GM18951 (cell line): ENCODE results near the gene BAIAP2.

Experiments used
- POLR2A ChIP-seq: IDR thresholded peaks from 4 replicates; pipeline ENCODE4 v1.6.1; 2011; ENCODE audit warnings: mild to moderate bottlenecking; ENCODE audit not compliant: insufficient read length, insufficient read depth; ENCODE audit errors: extremely low read depth
- in situ Hi-C: fragments of 300-500 bp; cut with MboI; formaldehyde crosslinking; loops from one replicate; pipeline ENCODE4 v1.12.0; 2022; ENCODE audit warnings: low sequenced_read_pairs, mixed read lengths, inconsistent platforms; ENCODE audit not compliant: unreplicated experiment

The BAIAP2 gene

DNA sequence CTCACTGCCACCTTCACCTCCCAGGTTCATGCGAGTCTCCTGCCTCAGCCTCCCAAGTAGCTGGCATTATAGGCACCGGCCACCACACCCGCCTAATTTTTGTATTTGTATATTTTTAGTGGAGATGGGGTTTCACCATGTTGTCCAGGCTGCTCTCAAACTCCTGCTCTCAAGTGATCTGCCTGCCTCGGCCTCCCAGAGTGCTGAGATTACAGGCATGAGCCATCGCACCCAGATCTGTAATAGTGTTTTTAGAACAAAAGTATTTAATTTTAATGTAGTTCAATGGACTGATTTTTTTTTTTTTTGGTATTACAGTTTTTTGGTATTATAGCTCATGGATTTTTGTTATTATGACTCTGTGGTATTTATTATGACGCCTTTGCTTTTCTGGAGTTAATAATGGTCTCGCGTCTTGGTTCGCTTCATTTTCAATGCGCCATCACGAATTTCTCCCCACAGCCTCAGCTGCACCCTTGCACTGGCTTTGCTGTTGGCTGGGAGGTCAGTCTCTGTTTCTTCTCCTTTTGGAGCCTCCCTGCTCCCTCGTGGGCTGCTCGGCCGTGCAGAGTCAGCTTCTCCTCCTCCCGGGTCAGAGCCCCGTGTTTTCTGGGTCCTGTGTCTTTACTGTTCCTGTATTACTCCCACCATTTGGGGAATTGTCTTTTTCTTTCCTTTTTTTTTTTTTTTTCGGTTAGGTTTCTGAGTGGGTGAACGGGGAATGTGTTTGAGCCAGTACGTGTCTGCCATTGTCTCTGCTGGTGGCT, 27.2 kb downstream of the BAIAP2 start:
- in situ Hi-C loops = no loop called here
- no peak for TF ChIP-seq POLR2A

- in situ Hi-C loops = no loop called here
- no peak for TF ChIP-seq POLR2A
Measured at GRCh38 chr17:81063106-81064093, 28.4 kb downstream of the BAIAP2 start.

GRCh38 chr17:81064678-81065475, 29.9 kb downstream of the BAIAP2 start:
- TF ChIP-seq POLR2A = no peak
- in situ Hi-C loops = no loop called here

GRCh38 chr17:81065500-81065899, 30.5 kb downstream of the BAIAP2 start:
- no peak for TF ChIP-seq POLR2A
- in situ Hi-C loops = no loop called here

DNA sequence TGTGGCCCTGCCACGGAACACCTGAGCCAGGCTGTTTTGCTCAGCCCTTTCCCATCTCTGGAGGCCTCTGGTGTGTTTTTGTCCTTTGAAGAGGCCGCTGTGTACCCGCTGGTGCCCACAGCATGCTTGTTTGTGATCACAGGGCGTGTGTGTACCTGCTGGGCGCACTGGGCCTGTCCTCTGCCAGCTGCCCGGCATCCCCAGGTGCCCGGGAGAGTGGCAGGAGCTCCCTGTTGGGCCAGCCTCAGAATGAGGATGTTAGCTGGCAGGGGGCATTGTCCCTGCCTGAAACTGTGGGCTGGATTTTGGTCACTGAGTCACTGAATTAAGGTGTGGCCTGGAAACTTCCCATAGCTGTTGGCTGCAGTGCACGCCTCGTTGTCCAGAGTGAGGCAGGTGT, 31.1 kb downstream of the BAIAP2 start:
- in situ Hi-C loops = no loop called here
- no peak for TF ChIP-seq POLR2A

- no peak for TF ChIP-seq POLR2A
- in situ Hi-C loops = no loop called here
Measured at GRCh38 chr17:81066771-81067315, 31.9 kb downstream of the BAIAP2 start.

GRCh38 chr17:81067391-81067811, 32.5 kb downstream of the BAIAP2 start:
- in situ Hi-C loops = no loop called here
- TF ChIP-seq POLR2A = no peak

- no peak for TF ChIP-seq POLR2A
- in situ Hi-C loops = no loop called here
Measured at GRCh38 chr17:81068411-81069134, 33.6 kb downstream of the BAIAP2 start.

GRCh38 chr17:81069135-81069645, 34.2 kb downstream of the BAIAP2 start:
- no peak for TF ChIP-seq POLR2A
- in situ Hi-C loops = no loop called here

- in situ Hi-C loops = no loop called here
- TF ChIP-seq POLR2A = no peak
Measured at GRCh38 chr17:81070541-81071246, 35.7 kb downstream of the BAIAP2 start.
